WTC11 (cell line): ENCODE data around the gene EMD.

Source experiments
- ATF2 ChIP-seq: sonication (generic); formaldehyde crosslinking; IDR thresholded peaks from 2 replicates; pipeline ENCODE4 v1.8.1; 2022; ENCODE audit warnings: low read depth, missing genetic modification reagents, borderline replicate concordance
- FOXJ3 ChIP-seq: sonication (generic); formaldehyde crosslinking; IDR thresholded peaks from 2 replicates; pipeline ENCODE4 v1.9.0; 2021; ENCODE audit warnings: missing genetic modification reagents, mild to moderate bottlenecking, borderline replicate concordance
- MXD4 ChIP-seq: fragments of 250-450 bp; sonication (Bioruptor Pico); IDR thresholded peaks from 2 replicates; pipeline ENCODE4 v1.8.0; 2021; ENCODE audit warnings: mild to moderate bottlenecking, moderate library complexity, borderline replicate concordance
- NR1H2 ChIP-seq: sonication (generic); formaldehyde crosslinking; IDR thresholded peaks from 2 replicates; pipeline ENCODE4 v1.9.0; 2021; ENCODE audit warnings: mild to moderate bottlenecking, moderate library complexity, missing genetic modification reagents
- TEAD4 ChIP-seq: sonication (generic); formaldehyde crosslinking; IDR thresholded peaks from 2 replicates; pipeline ENCODE4 v1.8.0; 2022; ENCODE audit warnings: mild to moderate bottlenecking, missing genetic modification reagents
- ZNF423 ChIP-seq: fragments of 250-450 bp; sonication (Bioruptor Pico); IDR thresholded peaks from 2 replicates; pipeline ENCODE4 v2.1.2; 2022; ENCODE audit warnings: mild to moderate bottlenecking, moderate library complexity
- ZSCAN18 ChIP-seq: fragments of 250-450 bp; sonication (Bioruptor Pico); IDR thresholded peaks from 2 replicates; pipeline ENCODE4 v2.1.2; 2022; ENCODE audit warnings: mild to moderate bottlenecking, moderate library complexity
- TF ChIP-seq, protein P1 (sequence below): fragments of 200-600 bp; IDR thresholded peaks from 2 replicates; pipeline ENCODE4 v1.8.0; 2022; ENCODE audit warnings: antibody characterized with exemption
- TF ChIP-seq, protein P2 (sequence below): sonication (generic); formaldehyde crosslinking; IDR thresholded peaks from 2 replicates; pipeline ENCODE4 v1.8.0; 2023; ENCODE audit warnings: missing genetic modification reagents

DNA sequence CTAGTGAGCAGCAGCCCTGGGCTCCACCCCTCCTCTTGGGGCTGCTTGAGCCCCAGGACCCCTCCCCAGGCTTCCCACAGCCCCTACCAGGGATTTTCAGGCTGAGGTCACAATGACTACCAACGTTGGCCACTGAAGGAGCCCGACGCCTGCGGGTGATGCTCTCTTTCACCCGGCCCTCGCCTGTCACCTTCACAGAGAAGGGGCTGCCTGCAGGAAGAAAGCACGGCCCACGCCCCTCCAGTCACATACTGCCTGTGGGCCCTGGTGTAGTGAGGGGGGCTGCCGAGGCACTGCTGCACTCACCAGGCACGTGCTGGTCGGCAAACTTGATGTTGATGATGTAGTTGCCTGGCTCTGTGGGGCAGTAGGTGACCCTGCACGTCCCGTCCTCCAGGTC lies 26.6 kb upstream of the EMD start:
- TF ChIP-seq, protein P1, sequence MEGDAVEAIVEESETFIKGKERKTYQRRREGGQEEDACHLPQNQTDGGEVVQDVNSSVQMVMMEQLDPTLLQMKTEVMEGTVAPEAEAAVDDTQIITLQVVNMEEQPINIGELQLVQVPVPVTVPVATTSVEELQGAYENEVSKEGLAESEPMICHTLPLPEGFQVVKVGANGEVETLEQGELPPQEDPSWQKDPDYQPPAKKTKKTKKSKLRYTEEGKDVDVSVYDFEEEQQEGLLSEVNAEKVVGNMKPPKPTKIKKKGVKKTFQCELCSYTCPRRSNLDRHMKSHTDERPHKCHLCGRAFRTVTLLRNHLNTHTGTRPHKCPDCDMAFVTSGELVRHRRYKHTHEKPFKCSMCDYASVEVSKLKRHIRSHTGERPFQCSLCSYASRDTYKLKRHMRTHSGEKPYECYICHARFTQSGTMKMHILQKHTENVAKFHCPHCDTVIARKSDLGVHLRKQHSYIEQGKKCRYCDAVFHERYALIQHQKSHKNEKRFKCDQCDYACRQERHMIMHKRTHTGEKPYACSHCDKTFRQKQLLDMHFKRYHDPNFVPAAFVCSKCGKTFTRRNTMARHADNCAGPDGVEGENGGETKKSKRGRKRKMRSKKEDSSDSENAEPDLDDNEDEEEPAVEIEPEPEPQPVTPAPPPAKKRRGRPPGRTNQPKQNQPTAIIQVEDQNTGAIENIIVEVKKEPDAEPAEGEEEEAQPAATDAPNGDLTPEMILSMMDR = no peak
- TF ChIP-seq FOXJ3 (CRISPR knock-in tag) (no peak), ZSCAN18 (CRISPR knock-in tag) (no peak), ZNF423 (no peak), ATF2 (CRISPR knock-in tag) (no peak), MXD4 (no peak), TEAD4 (CRISPR knock-in tag) (no peak), NR1H2 (no peak)
- TF ChIP-seq, protein P2, sequence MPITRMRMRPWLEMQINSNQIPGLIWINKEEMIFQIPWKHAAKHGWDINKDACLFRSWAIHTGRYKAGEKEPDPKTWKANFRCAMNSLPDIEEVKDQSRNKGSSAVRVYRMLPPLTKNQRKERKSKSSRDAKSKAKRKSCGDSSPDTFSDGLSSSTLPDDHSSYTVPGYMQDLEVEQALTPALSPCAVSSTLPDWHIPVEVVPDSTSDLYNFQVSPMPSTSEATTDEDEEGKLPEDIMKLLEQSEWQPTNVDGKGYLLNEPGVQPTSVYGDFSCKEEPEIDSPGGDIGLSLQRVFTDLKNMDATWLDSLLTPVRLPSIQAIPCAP = no peak
